ENCODE measurements around the gene CDHR4. TPM values are rescaled to one million over a fixed set of nuclear protein-coding genes. Genes with fewer than 3 reads are reported as not detected.
"Not testable (repeated sequence)": the region's sequence is repeated elsewhere in the genome, so short reads cannot be mapped to it uniquely, and the experiment has no call there.

The CDHR4 gene
- total RNA-seq, 4 donors from 2014 or later, result 1.0 TPM; not detected in 3

- H3K27me3 ChIP-seq, result no peaks in the 10 kb centered on the region
- no peak overlapping the region for H3K4me3 ChIP-seq
- TF ChIP-seq POLR2A (IDR thresholded peaks at IDR 0.05), result no peak
- TF ChIP-seq, protein P1, sequence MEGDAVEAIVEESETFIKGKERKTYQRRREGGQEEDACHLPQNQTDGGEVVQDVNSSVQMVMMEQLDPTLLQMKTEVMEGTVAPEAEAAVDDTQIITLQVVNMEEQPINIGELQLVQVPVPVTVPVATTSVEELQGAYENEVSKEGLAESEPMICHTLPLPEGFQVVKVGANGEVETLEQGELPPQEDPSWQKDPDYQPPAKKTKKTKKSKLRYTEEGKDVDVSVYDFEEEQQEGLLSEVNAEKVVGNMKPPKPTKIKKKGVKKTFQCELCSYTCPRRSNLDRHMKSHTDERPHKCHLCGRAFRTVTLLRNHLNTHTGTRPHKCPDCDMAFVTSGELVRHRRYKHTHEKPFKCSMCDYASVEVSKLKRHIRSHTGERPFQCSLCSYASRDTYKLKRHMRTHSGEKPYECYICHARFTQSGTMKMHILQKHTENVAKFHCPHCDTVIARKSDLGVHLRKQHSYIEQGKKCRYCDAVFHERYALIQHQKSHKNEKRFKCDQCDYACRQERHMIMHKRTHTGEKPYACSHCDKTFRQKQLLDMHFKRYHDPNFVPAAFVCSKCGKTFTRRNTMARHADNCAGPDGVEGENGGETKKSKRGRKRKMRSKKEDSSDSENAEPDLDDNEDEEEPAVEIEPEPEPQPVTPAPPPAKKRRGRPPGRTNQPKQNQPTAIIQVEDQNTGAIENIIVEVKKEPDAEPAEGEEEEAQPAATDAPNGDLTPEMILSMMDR (IDR thresholded peaks at IDR 0.05), result no peak
- no peak for DNase-seq
- no peaks in the 10 kb centered on the region for H3K9me3 ChIP-seq
- H3K36me3 ChIP-seq, result peaks cover 0 to 4% (median 0%) of the 10 kb centered on the region in 3 donors
- peaks cover 0 to 5% (median 0%) of the 10 kb centered on the region in 4 donors for H3K4me1 ChIP-seq
- H3K27ac ChIP-seq, result no peak overlapping the region
Observed at GRCh38 chr3:49759226-49759625, 40.4 kb downstream of the CDHR4 start.

DNA sequence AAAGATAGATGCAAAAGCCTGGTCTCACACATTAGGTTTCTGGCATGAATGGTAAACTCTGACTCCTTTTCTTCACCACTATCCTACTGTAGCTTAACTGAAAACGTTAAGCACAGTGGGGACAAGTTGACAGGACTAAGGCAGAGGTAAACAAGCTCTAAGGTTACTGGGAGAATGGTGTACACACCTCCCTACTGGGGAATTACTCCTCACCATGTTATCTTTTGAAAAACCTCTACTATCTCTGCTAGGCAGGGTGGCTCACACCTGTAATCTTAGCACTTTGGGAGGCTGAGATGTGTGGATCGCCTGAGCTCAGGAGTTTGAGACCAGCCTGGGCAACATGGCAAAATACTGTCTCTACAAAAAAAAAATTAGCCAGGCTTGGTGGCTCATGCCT lies 42.5 kb downstream of the CDHR4 start:
- H3K27ac ChIP-seq, result no peak overlapping the region
- H3K27me3 ChIP-seq, result no peaks in the 10 kb centered on the region
- no peak for DNase-seq
- no peak overlapping the region for H3K4me3 ChIP-seq
- peaks cover 0 to 15% (median 0%) of the 10 kb centered on the region in 4 donors for H3K4me1 ChIP-seq
- TF ChIP-seq, protein P1 (IDR thresholded peaks at IDR 0.05), result no peak
- no peaks in the 10 kb centered on the region for H3K36me3 ChIP-seq
- no peaks in the 10 kb centered on the region for H3K9me3 ChIP-seq

DNA sequence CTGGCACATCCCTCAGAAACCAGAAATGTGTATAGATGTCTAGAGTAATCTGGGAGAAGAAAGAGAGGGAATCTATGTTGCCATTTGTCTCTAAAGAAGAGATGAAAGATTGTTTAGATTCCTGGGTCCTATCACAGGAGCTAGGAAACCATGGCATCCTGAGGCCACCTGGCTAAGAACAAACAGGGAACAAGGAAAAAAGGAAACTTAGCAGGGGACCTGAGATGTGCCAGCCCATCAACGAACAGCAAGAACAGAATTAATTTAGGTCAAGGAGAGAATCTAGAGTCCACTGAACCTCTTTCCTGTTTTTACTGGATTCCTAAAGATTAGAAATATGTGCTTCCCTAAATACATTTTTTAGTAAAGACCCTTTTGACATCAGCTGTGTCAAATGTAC lies 43.6 kb downstream of the CDHR4 start:
- H3K4me1 ChIP-seq, result peaks cover 0 to 15% (median 0%) of the 10 kb centered on the region in 4 donors
- DNase-seq, result no peak
- no peaks in the 10 kb centered on the region for H3K36me3 ChIP-seq
- no peak for TF ChIP-seq POLR2A (IDR thresholded peaks at IDR 0.05)
- TF ChIP-seq, protein P1 (IDR thresholded peaks at IDR 0.05), result no peak
- no peaks in the 10 kb centered on the region for H3K27me3 ChIP-seq
- no peak overlapping the region for H3K4me3 ChIP-seq
- H3K9me3 ChIP-seq, result no peaks in the 10 kb centered on the region
- H3K27ac ChIP-seq, result no peak overlapping the region

- DNase-seq, result no peak
- H3K27ac ChIP-seq, result no peak overlapping the region
- TF ChIP-seq, protein P1 (IDR thresholded peaks at IDR 0.05), result no peak
- TF ChIP-seq POLR2A (IDR thresholded peaks at IDR 0.05), result no peak
- peaks cover 0 to 15% (median 0%) of the 10 kb centered on the region in 4 donors for H3K4me1 ChIP-seq
- H3K4me3 ChIP-seq, result no peak overlapping the region
- no peaks in the 10 kb centered on the region for H3K9me3 ChIP-seq
- H3K36me3 ChIP-seq, result no peaks in the 10 kb centered on the region
- H3K27me3 ChIP-seq, result no peaks in the 10 kb centered on the region
Observed at GRCh38 chr3:49754536-49754935, 45.1 kb downstream of the CDHR4 start.

- no peak overlapping the region for H3K4me3 ChIP-seq
- H3K27me3 ChIP-seq, result no peaks in the 10 kb centered on the region
- no peaks in the 10 kb centered on the region for H3K9me3 ChIP-seq
- peaks cover 0 to 15% (median 0%) of the 10 kb centered on the region in 4 donors for H3K4me1 ChIP-seq
- no peak for DNase-seq
- H3K27ac ChIP-seq, result no peak overlapping the region
- peaks cover 0 to 15% (median 0%) of the 10 kb centered on the region in 3 donors for H3K36me3 ChIP-seq
- no peak for TF ChIP-seq POLR2A (IDR thresholded peaks at IDR 0.05)
- TF ChIP-seq, protein P1 (IDR thresholded peaks at IDR 0.05), result no peak
Observed at GRCh38 chr3:49751501-49751900, 48.2 kb downstream of the CDHR4 start.

DNA sequence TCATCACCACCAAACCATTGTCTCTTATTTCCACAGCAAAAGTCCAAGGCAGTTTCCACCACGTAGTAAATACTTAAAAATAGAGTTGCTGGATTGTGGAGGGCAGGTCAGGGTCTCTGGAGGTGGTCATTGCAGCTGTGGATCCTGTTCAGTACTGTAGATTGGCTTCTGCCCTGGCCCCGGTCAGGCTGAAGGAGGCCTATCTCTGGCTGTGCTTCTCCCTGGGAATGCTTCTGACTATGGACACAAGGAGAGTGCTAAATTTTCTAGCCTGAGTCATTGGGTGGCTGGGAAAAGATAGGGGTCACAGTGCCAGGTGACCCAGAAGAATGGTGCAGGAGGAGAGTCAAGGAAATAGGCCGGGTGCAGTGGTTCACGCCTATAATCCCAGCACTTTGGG lies 49.6 kb downstream of the CDHR4 start:
- Histone ChIP-seq H3K27ac (no peak overlapping the region), H3K27me3 (no peaks in the 10 kb centered on the region), H3K4me1 (peaks cover 0 to 15% (median 0%) of the 10 kb centered on the region in 4 donors), H3K9me3 (no peaks in the 10 kb centered on the region), H3K4me3 (no peak overlapping the region), H3K36me3 (peaks cover 0 to 19% (median 0%) of the 10 kb centered on the region in 3 donors)
- no peak for TF ChIP-seq POLR2A (IDR thresholded peaks at IDR 0.05)
- TF ChIP-seq, protein P1 (IDR thresholded peaks at IDR 0.05), result no peak
- no peak for DNase-seq

DNA sequence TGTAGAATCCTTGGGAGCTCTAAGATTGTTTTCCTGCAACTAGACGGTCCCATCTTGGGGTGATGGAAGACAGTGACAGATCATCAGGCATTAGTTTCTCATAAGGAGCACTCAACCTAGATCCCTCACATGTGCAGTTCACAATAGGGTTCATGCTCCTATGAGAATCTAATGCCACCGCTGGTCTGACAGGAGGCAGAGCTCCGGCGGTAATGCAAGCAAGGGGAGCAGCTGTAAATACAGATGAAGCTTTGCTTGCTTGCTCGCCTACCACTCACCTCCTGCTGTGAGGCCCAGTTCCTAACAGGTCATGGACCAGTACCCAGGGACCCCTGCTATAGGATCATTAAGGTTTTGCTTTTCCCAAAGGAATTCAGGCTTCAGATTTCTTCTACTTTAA lies 50.8 kb downstream of the CDHR4 start:
- DNase-seq, H3K27me3 ChIP-seq, H3K4me3 ChIP-seq, H3K4me1 ChIP-seq, H3K9me3 ChIP-seq, H3K27ac ChIP-seq: not testable (repeated sequence)
- H3K36me3 ChIP-seq, result peaks cover 0 to 19% (median 0%) of the 10 kb centered on the region in 3 donors
